NCI-H2227 treated with DMSO at 0.1 percent for 48 hours (cell line): ENCODE results near the gene WRAP73.
"Not testable (repeated sequence)": the region's sequence is repeated elsewhere in the genome, so short reads cannot be mapped to it uniquely, and the experiment has no call there.

Experiments
- DNase-seq: peaks from one replicate; lab custom pipeline; 2025; lab: John Stamatoyannopoulos, UW

The WRAP73 gene

DNA sequence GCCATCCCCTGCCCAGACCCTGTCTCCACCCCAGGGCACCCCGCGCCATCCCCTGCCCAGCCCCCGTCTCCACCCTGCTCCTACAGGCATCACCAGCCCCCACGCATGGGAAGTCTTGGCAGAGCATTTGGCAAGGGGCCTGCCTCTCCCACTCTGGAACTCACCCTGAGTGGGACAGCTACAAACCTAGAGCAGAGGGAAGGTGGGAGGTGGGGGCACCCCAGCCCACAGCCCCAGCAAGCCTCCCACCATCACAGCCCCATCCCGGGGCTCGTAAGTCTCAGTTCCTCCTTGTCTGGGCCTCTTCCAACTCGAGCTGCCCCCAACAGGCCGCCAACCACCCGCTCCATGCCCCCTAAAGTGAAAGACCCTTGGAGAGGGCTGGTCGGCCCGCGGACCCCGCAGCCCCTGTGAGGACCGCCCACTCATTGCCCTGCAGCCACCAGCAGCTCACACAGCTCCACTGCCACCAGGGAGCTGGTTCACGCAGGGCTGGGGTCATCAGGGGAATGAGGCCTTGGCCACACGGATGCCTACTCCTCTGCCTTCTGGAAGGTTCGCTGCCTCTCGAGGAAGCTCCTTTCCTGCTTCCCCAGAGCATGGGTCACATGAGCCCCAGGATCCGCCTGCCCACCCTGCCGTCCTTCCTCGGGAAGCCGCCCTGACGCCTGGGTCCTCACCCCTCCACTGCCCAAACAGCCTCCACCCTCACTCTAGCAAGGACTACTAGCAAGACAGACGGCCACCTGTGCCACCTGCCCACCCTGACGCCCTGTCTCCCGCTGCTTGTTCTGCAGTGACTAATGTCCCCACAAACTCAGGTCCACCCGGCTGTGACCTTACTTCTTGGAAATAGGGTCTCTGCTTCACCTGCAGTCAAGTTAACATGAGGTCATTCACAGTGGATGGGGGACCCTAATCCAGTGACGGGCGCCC, 53.0 kb downstream of the WRAP73 start:
- DNase-seq: no peak

DNA sequence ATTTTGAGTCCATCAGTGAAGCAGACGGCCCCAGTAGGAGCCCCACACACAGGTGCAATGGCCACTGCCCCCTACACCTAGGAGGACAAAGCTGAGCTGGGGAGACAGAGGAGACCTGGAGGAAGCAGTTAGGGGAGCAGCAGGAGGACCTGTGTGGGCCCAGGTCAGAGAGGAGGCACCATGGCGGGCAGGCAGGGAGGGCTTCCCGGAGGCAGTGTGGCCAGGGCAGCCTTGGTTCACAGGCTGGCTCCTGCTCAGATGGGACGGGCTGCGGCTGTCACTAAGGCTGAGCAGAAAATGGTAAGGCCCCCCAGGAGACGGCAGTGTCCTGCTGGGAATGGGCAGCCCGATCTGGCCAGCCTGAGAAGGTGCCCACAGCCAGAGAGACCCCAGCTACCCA, 54.0 kb downstream of the WRAP73 start:
- no peak for DNase-seq

DNA sequence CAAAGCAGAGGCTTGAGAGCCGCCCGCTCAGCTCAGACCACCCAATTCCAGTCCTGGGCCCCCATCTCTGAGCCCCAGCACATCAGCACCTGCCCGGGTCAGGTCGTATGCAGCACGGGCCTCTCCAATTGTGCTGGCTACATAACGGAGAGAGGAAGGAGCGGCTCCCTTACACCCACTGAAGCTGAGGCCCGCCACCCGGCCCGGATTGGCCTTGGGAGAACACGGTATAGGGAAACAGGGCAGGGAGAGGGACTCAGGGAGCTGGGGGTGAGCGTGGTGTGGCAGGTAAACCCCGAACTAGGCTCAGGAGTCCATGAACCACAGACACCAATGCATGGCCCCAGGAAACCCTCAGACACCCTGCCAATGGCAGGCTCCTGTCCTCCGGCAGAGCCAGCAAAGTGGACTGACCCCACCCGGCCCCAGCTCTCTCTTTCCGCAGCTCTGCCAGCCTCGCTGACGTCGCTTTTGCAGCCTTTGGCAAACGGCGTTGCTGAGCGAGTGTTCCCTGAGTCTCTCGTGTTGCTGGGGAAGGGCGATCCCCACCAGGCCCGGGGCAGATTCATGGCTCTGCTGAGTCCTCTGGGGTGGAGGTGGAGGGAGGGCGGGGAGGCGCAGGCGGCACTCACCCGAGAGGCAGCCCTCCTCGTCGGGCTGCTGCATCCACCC, 55.1 kb downstream of the WRAP73 start:
- no peak for DNase-seq

DNA sequence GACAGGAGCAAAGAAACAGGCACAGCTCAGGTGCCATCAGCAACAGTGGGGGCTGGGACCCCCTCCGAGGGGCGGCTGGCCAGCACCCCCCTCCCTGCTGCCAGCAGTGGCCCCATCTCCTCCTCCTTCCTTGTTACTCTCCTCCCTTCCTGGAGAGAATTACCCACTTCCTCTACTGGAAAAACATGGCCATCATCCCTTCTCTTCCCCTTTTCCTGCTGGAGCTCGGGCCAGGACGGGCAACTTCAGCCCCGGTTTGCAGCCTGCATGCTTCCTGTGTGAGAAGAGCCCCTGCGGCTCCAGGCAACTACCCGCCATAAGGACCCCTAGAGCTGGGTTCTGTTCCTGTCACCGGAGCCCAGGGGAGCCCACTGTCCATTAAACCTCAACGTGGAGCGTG, 56.2 kb downstream of the WRAP73 start:
- DNase-seq: no peak

DNA sequence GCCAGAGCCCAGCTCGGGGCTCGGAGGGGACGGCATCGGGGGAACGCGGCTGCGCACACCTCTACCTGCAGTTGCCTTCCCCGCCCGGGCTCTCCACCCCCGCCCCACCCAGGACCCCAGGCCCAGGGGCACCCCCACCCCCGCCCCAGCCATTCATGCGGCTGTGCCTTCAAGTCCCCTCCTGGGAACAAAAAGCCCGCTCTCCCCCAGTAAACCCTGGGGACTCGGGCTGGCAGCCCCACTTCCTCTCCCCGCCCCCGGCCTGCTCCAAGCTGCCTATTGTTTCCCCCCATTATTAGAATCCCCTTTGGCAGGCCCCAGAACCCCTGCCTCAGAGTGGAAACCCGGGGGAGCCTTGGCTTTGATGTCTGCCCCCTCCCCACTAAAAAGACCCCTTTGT, 56.6 kb downstream of the WRAP73 start:
- no peak for DNase-seq

DNA sequence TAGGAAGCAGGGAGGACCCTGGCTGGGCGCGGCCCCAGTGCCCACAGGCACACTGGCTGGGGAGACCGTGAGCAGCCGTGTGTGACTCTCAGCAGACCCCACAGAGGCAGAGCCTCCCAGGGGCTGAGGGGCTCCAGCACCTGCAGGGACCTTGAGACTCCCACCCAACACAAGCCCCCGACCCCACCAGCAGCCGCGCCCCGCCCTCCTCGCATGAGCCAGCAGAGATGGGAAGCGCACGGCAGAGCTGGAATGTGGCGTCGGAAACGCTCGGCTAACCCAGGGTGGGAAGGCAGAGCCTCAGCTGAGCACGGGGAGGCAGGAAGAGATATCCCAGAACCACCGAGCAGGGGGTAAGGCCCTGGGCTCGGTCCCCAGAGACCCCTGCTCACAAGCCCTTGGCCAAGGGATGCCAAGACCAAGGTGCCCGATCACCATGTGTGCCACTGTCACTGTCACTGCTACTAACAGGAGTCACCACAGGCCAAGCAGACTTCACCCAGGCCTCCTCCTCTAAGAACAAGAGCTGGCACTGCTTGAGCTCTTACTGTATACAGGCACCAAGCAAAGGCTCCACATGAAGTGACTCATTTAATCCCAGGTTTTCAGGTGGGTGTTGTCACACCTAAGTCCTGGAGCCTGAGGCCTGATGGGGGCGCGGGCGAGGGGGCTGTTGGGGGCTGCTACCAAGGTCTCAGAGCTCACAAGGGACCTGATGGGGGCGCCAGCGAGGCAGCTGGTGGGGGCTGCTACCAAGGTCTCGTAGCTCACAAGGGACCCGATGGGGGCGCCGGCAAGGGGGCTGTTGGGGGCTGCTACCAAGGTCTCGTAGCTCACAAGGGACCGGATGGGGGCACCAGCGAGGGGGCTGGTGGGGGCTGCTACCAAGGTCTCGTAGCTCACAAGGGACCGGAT, 58.7 kb downstream of the WRAP73 start:
- DNase-seq: no peak

DNA sequence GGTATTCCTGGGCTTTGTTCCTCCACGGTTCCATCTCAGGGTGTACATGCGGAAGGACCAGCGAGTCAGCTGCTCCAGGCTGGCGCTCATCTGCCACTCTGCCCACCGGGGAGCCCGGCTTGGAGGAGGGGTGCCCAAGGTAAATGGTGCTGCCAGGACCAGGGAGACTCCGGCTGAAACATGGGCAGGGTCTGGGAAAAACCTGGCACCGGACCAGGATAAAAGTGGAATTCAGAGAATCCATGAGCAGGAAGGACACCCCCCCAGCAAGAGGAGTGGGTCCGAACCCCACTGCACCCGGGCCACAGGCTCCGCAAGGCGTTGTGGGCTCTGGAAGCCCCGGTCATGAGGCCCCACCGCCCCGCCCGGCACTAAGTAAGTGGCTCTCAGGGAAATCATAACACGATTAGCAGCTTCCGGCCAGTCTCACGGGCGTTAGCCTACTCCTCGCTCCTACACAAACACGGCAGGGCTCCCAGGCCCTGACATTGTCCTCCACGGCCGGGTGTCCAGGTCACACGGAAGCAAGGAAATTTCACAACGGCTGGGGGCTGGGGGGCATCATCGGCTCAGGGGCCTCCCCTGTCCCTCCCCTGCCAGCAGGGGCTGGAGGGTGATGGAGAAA, 59.7 kb downstream of the WRAP73 start:
- DNase-seq: peak; percentile 27

DNA sequence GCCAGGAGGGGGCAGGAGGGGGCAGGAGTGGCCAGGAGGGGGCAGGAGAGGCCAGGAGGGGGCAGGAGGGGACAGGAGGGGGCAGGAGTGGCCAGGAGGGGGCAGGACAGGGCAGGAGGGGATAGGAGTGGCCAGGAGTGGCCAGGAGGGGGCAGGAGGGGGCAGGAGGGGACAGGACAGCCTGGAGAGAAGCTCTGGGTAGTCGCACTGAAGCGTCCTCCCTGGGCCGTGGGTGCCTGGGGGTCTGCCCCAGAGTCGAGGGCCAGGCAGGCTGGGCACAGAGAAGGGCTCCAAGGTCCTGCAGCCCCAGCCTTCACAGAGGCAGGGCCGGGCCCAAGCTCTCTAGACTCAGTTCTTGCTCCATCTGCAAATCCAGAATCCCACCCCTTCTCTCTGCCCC, 61.5 kb downstream of the WRAP73 start:
- DNase-seq: no peak

DNA sequence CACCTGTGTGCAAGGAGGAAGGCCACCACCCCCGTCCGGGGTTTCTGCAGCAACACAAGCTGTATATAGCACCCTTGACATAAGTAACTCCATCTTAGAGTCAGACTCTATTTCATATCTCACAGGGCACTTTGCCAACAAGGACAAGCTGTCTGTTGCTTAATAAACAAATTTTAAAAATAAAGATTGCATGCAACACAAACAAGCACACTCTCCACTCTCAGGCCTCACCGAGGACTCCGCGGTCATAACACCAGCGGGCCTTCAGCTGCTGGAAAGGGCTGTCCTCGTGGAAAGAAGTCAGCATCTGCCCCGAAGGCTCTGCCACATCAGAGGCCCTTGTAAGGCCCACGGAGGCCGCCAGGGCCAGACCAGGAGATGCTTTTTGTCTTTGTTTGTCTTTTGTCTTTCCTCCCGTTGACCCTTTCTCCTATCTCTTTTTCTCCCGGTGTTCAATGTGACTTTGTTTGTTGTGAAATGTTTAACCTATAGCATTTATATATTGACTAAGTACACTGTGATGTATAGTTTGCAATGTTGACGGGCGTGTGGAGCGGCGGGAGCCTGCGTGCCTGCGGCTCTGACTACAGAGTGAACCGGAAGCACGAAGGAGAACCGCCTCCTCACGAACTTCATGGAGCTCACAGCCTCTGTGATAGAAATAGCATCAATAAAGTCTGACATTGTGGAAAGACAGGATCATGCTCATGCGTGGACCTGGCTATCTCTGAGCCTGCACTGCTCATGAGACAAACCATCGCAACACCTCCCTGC, 62.7 kb downstream of the WRAP73 start:
- DNase-seq: peak; percentile 21

DNA sequence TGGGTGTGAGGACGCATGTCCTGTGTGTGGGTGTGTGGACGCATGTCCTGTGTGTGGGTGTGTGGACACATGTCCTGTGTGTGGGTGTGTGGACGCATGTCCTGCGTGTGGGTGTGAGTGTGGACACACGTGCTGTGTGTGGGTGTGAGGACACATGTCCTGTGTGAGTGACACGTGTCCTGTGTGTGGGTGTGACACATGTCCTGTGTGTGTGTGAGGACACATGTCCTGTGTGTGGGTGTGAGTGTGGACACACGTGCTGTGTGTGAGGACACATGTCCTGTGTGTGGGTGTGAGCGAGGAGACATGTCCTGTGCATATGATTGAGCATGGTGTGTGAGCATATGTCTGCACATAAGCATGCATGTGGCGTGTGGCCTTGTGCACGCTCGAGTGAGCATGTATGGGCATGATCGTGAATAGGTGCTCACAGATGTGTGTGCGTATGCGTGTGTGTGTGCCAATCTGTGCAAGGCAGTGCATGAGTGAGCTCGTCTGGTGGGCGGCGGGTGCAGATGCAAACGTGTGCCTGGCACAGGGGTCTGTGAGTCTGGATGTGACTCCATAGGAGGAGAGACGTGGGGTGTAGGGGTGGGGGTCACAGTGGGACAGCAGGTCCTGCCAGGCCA, 63.8 kb downstream of the WRAP73 start:
- no peak for DNase-seq

DNA sequence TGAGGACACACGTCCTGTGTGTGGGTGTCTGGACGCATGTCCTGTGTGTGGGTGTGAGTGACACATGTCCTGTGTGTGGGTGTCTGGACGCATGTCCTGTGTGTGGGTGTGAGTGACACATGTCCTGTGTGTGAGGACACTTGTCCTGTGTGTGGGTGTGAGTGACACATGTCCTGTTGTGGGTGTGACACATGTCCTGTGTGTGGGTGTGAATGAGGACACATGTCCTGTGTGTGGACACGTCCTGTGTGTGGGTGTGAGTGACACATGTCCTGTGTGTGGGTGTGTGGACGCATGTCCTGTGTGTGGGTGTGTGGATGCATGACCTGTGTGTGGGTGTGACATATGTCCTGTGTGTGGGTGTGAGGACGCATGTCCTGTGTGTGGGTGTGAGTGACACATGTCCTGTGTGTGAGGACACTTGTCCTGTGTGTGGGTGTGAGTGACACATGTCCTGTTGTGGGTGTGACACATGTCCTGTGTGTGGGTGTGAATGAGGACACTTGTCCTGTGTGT, 64.5 kb downstream of the WRAP73 start:
- DNase-seq: not testable (repeated sequence)

DNA sequence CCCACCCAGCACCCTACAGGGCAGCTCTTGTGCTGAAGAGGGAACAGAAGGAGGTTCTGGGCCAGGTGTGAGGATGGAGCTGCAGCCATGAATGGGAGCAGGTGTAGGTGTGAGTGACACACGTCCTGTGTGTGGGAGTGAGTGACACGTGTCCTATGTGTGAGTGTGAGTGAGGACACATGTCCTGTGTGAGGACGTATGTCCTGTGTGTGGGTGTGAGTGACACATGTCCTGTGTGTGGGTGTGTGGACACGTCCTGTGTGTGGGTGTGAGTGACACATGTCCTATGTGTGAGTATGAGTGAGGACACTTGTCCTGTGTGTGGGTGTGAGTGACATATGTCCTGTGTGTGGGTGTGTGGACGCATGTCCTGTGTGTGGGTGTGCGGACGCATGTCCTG, 65.0 kb downstream of the WRAP73 start:
- DNase-seq: no peak

DNA sequence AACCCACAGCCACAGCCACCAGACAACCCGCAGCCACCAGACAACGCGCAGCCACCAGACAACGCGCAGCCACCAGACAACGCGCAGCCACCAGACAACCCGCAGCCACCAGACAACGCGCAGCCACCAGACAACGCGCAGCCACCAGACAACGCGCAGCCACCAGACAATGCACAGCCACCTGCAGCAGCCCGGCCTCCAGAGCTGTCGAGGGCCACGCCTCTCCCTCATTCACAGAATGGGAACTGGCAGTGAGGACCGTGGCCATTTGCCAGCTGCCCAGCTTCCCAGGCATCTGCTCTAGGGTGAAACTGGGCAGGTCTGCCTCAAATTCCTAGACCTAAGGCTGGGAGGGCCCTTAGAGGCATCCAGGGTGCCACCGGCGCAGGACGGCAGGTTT, 66.2 kb downstream of the WRAP73 start:
- not testable (repeated sequence) for DNase-seq

DNA sequence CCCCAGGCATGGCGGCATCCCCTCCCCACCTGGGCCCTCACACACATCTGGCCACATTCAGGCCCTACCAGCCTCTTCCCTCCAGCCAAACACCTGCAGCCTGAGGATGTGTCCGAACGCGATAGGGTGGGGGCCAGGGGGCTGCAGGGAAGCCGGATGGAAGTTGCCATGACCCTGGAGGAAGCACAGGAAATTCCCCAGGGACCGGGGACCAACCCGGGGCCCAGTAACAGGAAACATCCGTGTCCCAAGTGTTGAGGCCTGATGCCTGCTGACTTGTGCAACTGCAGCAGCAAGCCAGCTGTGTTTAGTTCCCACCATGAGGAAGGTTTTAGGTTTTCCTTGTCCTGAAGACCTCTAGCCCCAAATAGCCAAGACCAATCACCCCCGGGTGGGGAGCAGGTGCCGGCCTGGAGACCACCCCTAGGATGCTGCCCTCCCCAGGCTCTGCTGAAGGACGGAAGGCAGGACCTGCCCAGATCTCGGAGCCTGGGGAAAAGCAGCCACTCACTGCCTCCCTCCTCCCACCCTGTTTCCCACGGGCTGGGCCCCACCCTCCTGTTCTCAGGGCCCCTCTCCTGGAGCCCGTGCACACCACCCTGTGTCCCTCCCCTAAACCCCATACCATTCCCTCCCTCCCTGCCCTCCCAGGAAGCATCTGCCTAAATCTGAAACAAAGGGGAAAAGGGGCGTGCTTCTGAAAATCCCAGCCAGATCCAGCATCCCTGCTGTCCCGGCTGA, 68.4 kb downstream of the WRAP73 start:
- DNase-seq: no peak
